Measurements from ENCODE around the gene BCL2L15. TPM values are rescaled to one million over a fixed set of nuclear protein-coding genes. Genes with fewer than 3 reads are reported as not detected.

BCL2L15 gene
- polyA plus RNA-seq, 1 donor (not counting 4 experiments of a cell fraction or from before 2014, with no cell fraction given): 0.08 TPM

- no peak overlapping the region for H3K27ac ChIP-seq (ENCODE audit: control insufficient read depth, insufficient read depth, low read length)
- H3K27me3 ChIP-seq (ENCODE audit: control insufficient read depth, extremely low read depth, insufficient read depth, low read length): no peaks in the 10 kb centered on the region
- FAIRE-seq (no peak), DNase-seq (ENCODE audit: low read depth, low spot score) (peak; percentile 72)
- H3K9me1 ChIP-seq (ENCODE audit: control insufficient read depth, extremely low read depth, insufficient read depth, low read length): no peaks in the 10 kb centered on the region
- TF ChIP-seq EZH2 (IDR thresholded peaks at IDR 0.05; ENCODE audit: low read length): no peak
- TF ChIP-seq, protein P1, sequence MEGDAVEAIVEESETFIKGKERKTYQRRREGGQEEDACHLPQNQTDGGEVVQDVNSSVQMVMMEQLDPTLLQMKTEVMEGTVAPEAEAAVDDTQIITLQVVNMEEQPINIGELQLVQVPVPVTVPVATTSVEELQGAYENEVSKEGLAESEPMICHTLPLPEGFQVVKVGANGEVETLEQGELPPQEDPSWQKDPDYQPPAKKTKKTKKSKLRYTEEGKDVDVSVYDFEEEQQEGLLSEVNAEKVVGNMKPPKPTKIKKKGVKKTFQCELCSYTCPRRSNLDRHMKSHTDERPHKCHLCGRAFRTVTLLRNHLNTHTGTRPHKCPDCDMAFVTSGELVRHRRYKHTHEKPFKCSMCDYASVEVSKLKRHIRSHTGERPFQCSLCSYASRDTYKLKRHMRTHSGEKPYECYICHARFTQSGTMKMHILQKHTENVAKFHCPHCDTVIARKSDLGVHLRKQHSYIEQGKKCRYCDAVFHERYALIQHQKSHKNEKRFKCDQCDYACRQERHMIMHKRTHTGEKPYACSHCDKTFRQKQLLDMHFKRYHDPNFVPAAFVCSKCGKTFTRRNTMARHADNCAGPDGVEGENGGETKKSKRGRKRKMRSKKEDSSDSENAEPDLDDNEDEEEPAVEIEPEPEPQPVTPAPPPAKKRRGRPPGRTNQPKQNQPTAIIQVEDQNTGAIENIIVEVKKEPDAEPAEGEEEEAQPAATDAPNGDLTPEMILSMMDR (optimal IDR thresholded peaks at IDR 0.05 in 1 of 3, IDR thresholded peaks at IDR 0.05 in 1 of 3, conservative IDR thresholded peaks at IDR 0.05 in 1 of 3; ENCODE audit: extremely low read depth in 1 of 3, insufficient read depth in 2 of 3, low read length in 3 of 3): no peak
- H3K9ac ChIP-seq (ENCODE audit: control insufficient read depth, extremely low read depth, insufficient read depth, low read length): no peak overlapping the region
- H4K20me1 ChIP-seq (ENCODE audit: control insufficient read depth, extremely low read depth, insufficient read depth, low read length): no peaks in the 10 kb centered on the region
- dilution Hi-C loops (cut with MboI; ENCODE audit: extremely low pct_ligation_motif_present, low sequenced_read_pairs): no loop called here
- no peak overlapping the region for H2AFZ ChIP-seq (ENCODE audit: control insufficient read depth, low read length)
- H3K36me3 ChIP-seq (ENCODE audit: control insufficient read depth in 2 of 2, extremely low read depth in 1 of 2, insufficient read depth in 2 of 2, low read length in 2 of 2): peaks cover 0 to 4% of the 10 kb centered on the region in 2 experiments
- peaks cover 4% of the 10 kb centered on the region for H3K4me1 ChIP-seq (ENCODE audit: control insufficient read depth, extremely low read depth, insufficient read depth, low read length)
- H3K79me2 ChIP-seq (ENCODE audit: control insufficient read depth, insufficient read depth, low read length): no peaks in the 10 kb centered on the region
- no peak overlapping the region for H3K4me3 ChIP-seq (ENCODE audit: control insufficient read depth in 2 of 3, extremely low read depth in 1 of 3, insufficient read depth in 2 of 3, low read depth in 1 of 3, low read length in 3 of 3)
- no peaks in the 10 kb centered on the region for H3K9me3 ChIP-seq (ENCODE audit: control insufficient read depth, low read depth, low read length)
- H3K4me2 ChIP-seq (ENCODE audit: control insufficient read depth, extremely low read depth, insufficient read depth, low read depth, low read length): no peak overlapping the region
Observed at GRCh38 chr1:113917400-113918082, 30.2 kb upstream of the BCL2L15 start.

DNA sequence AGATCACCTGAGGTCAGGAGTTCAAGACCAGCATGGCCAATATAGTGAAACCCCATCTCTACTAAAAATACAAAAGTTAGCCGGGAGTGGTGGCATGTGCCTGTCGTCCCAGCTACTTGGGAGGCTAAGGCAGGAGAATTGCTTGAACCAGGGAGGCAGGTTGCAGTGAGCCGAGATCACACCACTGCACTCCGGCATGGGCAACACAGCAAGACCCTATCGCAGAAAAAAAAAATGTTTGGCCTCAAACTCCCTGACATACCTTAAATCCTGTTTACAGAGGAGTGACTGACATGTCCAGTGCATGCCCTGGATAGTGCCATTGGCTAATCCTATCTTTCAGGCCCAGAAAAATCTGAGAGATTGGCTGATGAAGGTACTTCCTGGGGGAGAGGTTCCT, 29.6 kb upstream of the BCL2L15 start:
- no peaks in the 10 kb centered on the region for H3K27me3 ChIP-seq (ENCODE audit: control insufficient read depth, extremely low read depth, insufficient read depth, low read length)
- no peak overlapping the region for H3K4me2 ChIP-seq (ENCODE audit: control insufficient read depth, extremely low read depth, insufficient read depth, low read depth, low read length)
- no peaks in the 10 kb centered on the region for H3K79me2 ChIP-seq (ENCODE audit: control insufficient read depth, insufficient read depth, low read length)
- H4K20me1 ChIP-seq (ENCODE audit: control insufficient read depth, extremely low read depth, insufficient read depth, low read length): no peaks in the 10 kb centered on the region
- H3K9me3 ChIP-seq (ENCODE audit: control insufficient read depth, low read depth, low read length): no peaks in the 10 kb centered on the region
- H3K4me3 ChIP-seq (ENCODE audit: control insufficient read depth in 2 of 3, extremely low read depth in 1 of 3, insufficient read depth in 2 of 3, low read depth in 1 of 3, low read length in 3 of 3): no peak overlapping the region
- H3K36me3 ChIP-seq (ENCODE audit: control insufficient read depth in 2 of 2, extremely low read depth in 1 of 2, insufficient read depth in 2 of 2, low read length in 2 of 2): peaks cover 0 to 5% of the 10 kb centered on the region in 2 experiments
- no peak overlapping the region for H3K27ac ChIP-seq (ENCODE audit: control insufficient read depth, insufficient read depth, low read length)
- dilution Hi-C loops (cut with MboI; ENCODE audit: extremely low pct_ligation_motif_present, low sequenced_read_pairs): no loop called here
- TF ChIP-seq, protein P1 (optimal IDR thresholded peaks at IDR 0.05 in 1 of 3, IDR thresholded peaks at IDR 0.05 in 1 of 3, conservative IDR thresholded peaks at IDR 0.05 in 1 of 3; ENCODE audit: extremely low read depth in 1 of 3, insufficient read depth in 2 of 3, low read length in 3 of 3): no peak
- no peak for TF ChIP-seq EZH2 (IDR thresholded peaks at IDR 0.05; ENCODE audit: low read length)
- no peak for FAIRE-seq
- no peak overlapping the region for H3K9ac ChIP-seq (ENCODE audit: control insufficient read depth, extremely low read depth, insufficient read depth, low read length)
- no peak overlapping the region for H2AFZ ChIP-seq (ENCODE audit: control insufficient read depth, low read length)
- H3K9me1 ChIP-seq (ENCODE audit: control insufficient read depth, extremely low read depth, insufficient read depth, low read length): no peaks in the 10 kb centered on the region
- DNase-seq (ENCODE audit: low read depth, low spot score): no peak
- peaks cover 4% of the 10 kb centered on the region for H3K4me1 ChIP-seq (ENCODE audit: control insufficient read depth, extremely low read depth, insufficient read depth, low read length)
